HepG2 (cell line): ENCODE results near the gene OR8G1. TPM values are rescaled to one million over a fixed set of nuclear protein-coding genes. Genes with fewer than 3 reads are reported as not detected.

Experiments used
- KMT2A ChIP-seq: sonication (generic); formaldehyde crosslinking; IDR thresholded peaks from 2 replicates; pipeline ENCODE4 v1.4.0; 2020; ENCODE audit warnings: missing genetic modification reagents
- SOX6 ChIP-seq, 2 experiments: fragments of 450-650 bp in 1 of 2; sonication (generic) in 1 of 2; formaldehyde crosslinking in 1 of 2; IDR thresholded peaks; 2 replicates each; pipeline versions ENCODE4 v1.4.0 to v1.6.1; 2017 to 2020; ENCODE audit warnings: antibody characterized with exemption in 1 of 2, mild to moderate bottlenecking in 1 of 2, missing genetic modification reagents in 1 of 2
- polyA plus RNA-seq, 8 experiments: library from polyadenylated mRNA; depleted of rRNA in 3 of 8; stranded (reverse) in 7 of 8; unstranded in 1 of 8; fragments of >200 nt; fragmentation: Illumina TruSeq in 4 of 8; extraction: Trizol in 4 of 8; gene quantifications; 2 replicates each; pipeline versions ENCODE4 v1.2.1 to v1.2.3, GENCODE V29; 2011 to 2016; ENCODE audit warnings: low read depth in 4 of 8, missing spikeins in 1 of 8, mixed read lengths in 1 of 8; ENCODE audit not compliant: insufficient read depth in 1 of 8
- total RNA-seq, 5 experiments: library from RNA; depleted of rRNA; stranded (reverse); fragments of >200 nt; fragmentation: Illumina TruSeq; extraction: Trizol; gene quantifications; 2 replicates each; pipeline ENCODE4 v1.2.3, GENCODE V29; 2016; ENCODE audit warnings: low read depth in 1 of 5
- TF ChIP-seq, protein P1 (sequence below): sonication (generic); formaldehyde crosslinking; IDR thresholded peaks from 2 replicates; pipeline ENCODE4 v1.4.0; 2020; ENCODE audit warnings: missing genetic modification reagents, borderline replicate concordance
- TF ChIP-seq, protein P2 (sequence below), 2 experiments: IDR thresholded peaks; 2 replicates each; pipeline ENCODE4 v1.6.1; 2011 to 2012; ENCODE audit warnings: low read length in 2 of 2, borderline replicate concordance in 1 of 2, low read depth in 1 of 2, mild to moderate bottlenecking in 1 of 2, moderate library complexity in 1 of 2

The OR8G1 gene
- total and polyA plus RNA-seq, 2 of the 13 experiments (the other 11 are each of a cell fraction or from before 2014, with no cell fraction given) = not detected

DNA sequence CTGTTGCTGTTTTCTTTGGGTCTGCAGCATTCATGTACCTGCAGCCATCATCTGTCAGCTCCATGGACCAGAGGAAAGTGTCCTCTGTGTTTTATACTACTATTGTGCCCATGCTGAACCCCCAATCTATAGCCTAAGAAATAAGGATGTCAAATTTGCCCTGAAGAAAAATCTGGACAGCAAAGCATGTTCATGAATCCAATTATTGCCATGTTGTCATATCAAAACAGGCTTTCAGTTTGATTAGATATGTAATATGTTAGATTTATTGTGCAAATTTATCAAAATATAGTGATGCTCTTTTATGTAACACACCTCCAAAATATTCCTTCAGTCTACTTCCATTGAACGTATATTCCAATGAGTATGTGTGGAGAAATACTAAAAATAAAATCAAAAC, 15.4 kb upstream of the OR8G1 start (continued):
- TF ChIP-seq, protein P1, sequence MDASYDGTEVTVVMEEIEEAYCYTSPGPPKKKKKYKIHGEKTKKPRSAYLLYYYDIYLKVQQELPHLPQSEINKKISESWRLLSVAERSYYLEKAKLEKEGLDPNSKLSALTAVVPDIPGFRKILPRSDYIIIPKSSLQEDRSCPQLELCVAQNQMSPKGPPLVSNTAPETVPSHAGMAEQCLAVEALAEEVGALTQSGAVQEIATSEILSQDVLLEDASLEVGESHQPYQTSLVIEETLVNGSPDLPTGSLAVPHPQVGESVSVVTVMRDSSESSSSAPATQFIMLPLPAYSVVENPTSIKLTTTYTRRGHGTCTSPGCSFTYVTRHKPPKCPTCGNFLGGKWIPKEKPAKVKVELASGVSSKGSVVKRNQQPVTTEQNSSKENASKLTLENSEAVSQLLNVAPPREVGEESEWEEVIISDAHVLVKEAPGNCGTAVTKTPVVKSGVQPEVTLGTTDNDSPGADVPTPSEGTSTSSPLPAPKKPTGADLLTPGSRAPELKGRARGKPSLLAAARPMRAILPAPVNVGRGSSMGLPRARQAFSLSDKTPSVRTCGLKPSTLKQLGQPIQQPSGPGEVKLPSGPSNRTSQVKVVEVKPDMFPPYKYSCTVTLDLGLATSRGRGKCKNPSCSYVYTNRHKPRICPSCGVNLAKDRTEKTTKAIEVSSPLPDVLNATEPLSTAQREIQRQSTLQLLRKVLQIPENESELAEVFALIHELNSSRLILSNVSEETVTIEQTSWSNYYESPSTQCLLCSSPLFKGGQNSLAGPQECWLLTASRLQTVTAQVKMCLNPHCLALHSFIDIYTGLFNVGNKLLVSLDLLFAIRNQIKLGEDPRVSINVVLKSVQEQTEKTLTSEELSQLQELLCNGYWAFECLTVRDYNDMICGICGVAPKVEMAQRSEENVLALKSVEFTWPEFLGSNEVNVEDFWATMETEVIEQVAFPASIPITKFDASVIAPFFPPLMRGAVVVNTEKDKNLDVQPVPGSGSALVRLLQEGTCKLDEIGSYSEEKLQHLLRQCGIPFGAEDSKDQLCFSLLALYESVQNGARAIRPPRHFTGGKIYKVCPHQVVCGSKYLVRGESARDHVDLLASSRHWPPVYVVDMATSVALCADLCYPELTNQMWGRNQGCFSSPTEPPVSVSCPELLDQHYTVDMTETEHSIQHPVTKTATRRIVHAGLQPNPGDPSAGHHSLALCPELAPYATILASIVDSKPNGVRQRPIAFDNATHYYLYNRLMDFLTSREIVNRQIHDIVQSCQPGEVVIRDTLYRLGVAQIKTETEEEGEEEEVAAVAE (CRISPR knock-in tag) = no peak
- TF ChIP-seq KMT2A (CRISPR knock-in tag) (no peak), SOX6 (IDR thresholded peaks at IDR 0.05) (no peak), SOX6 (CRISPR knock-in tag; IDR thresholded peaks at IDR 0.05) (no peak)
- TF ChIP-seq, protein P2, sequence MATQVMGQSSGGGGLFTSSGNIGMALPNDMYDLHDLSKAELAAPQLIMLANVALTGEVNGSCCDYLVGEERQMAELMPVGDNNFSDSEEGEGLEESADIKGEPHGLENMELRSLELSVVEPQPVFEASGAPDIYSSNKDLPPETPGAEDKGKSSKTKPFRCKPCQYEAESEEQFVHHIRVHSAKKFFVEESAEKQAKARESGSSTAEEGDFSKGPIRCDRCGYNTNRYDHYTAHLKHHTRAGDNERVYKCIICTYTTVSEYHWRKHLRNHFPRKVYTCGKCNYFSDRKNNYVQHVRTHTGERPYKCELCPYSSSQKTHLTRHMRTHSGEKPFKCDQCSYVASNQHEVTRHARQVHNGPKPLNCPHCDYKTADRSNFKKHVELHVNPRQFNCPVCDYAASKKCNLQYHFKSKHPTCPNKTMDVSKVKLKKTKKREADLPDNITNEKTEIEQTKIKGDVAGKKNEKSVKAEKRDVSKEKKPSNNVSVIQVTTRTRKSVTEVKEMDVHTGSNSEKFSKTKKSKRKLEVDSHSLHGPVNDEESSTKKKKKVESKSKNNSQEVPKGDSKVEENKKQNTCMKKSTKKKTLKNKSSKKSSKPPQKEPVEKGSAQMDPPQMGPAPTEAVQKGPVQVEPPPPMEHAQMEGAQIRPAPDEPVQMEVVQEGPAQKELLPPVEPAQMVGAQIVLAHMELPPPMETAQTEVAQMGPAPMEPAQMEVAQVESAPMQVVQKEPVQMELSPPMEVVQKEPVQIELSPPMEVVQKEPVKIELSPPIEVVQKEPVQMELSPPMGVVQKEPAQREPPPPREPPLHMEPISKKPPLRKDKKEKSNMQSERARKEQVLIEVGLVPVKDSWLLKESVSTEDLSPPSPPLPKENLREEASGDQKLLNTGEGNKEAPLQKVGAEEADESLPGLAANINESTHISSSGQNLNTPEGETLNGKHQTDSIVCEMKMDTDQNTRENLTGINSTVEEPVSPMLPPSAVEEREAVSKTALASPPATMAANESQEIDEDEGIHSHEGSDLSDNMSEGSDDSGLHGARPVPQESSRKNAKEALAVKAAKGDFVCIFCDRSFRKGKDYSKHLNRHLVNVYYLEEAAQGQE (IDR thresholded peaks at IDR 0.05; ENCODE audit: borderline replicate concordance in 1 of 2, low read depth in 1 of 2, low read length in 2 of 2) = no peak
